ENCODE measurements around the gene FBH1. TPM values are rescaled to one million over a fixed set of nuclear protein-coding genes. Genes with fewer than 3 reads are reported as not detected.

Gene FBH1
- total RNA-seq, 2 donors from 2014 or later = 30.9 to 63.6 TPM

DNA sequence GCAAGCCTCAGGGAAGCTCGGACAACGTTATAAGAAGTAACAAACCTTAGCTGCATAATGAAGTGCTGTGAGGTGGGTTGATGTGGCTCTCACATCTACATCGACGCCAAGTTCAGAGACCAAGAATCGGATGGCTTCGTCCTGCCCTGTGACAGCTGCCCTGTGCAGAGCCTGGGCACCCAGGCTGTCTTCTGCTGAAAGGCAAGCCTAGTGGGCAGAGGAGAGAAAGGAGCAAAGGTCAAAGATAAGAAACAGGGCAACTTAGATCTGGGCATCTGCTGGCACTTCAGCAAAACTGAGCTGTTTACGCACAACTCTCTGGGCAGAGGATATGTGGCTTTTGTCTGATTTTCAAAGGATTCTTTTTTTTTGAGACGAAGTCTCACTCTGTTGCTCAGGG, 7.1 kb upstream of the FBH1 start:
- Histone ChIP-seq H3K27ac (no peak overlapping the region), H3K4me1 (peaks cover 34% of the 10 kb centered on the region), H3K4me3 (no peak overlapping the region), H3K27me3 (no peaks in the 10 kb centered on the region), H3K36me3 (replicated peaks in 1 of 2; ENCODE audit: insufficient read depth in 1 of 2, low read depth in 2 of 2) (peaks cover 2 to 11% of the 10 kb centered on the region in 2 donors), H3K9me3 (no peaks in the 10 kb centered on the region)
- intact Hi-C loops (cut with DNase I) = no loop called here
- no peak for TF ChIP-seq POLR2A (IDR thresholded peaks at IDR 0.05)
- TF ChIP-seq, protein P1, sequence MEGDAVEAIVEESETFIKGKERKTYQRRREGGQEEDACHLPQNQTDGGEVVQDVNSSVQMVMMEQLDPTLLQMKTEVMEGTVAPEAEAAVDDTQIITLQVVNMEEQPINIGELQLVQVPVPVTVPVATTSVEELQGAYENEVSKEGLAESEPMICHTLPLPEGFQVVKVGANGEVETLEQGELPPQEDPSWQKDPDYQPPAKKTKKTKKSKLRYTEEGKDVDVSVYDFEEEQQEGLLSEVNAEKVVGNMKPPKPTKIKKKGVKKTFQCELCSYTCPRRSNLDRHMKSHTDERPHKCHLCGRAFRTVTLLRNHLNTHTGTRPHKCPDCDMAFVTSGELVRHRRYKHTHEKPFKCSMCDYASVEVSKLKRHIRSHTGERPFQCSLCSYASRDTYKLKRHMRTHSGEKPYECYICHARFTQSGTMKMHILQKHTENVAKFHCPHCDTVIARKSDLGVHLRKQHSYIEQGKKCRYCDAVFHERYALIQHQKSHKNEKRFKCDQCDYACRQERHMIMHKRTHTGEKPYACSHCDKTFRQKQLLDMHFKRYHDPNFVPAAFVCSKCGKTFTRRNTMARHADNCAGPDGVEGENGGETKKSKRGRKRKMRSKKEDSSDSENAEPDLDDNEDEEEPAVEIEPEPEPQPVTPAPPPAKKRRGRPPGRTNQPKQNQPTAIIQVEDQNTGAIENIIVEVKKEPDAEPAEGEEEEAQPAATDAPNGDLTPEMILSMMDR (IDR thresholded peaks at IDR 0.05) = no peak
- DNase-seq (no peak), ATAC-seq (no peak)
- 62 to 66% methylated on average over 8 of the region's 8 CpGs for WGBS, 2 donors

DNA sequence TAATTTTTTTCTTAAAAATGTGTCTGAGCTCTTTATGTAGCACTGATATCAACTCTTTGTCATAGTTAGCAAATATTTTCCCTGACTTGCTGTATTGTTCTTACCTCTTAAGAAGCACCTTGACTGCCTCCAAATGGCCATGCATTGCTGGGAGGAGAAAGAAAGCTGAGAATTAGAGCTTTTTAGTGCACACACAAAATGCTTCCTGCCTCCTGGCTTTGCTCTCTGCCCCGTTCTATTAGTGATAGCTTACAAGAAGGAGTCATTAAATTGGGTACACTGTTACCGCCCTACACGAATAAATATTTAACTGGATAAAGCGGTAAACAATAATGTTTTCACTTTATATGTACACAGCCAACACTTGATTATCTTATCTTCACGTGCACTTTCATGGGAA, 4.4 kb upstream of the FBH1 start:
- H3K4me1 ChIP-seq = peaks cover 44% of the 10 kb centered on the region
- WGBS, 2 donors = 23 to 42% methylated on average over 5 of the region's 5 CpGs
- no peaks in the 10 kb centered on the region for H3K27me3 ChIP-seq
- DNase-seq (no peak), ATAC-seq (no peak)
- no peak for TF ChIP-seq POLR2A (IDR thresholded peaks at IDR 0.05)
- TF ChIP-seq, protein P1 (IDR thresholded peaks at IDR 0.05) = peak in 1 of 7 experiments; percentile 9
- H3K4me3 ChIP-seq = no peak overlapping the region
- no peaks in the 10 kb centered on the region for H3K9me3 ChIP-seq
- H3K36me3 ChIP-seq (replicated peaks in 1 of 2; ENCODE audit: insufficient read depth in 1 of 2, low read depth in 2 of 2) = peaks cover 2 to 11% of the 10 kb centered on the region in 2 donors
- intact Hi-C loops (cut with DNase I) = no loop called here
- H3K27ac ChIP-seq = no peak overlapping the region

DNA sequence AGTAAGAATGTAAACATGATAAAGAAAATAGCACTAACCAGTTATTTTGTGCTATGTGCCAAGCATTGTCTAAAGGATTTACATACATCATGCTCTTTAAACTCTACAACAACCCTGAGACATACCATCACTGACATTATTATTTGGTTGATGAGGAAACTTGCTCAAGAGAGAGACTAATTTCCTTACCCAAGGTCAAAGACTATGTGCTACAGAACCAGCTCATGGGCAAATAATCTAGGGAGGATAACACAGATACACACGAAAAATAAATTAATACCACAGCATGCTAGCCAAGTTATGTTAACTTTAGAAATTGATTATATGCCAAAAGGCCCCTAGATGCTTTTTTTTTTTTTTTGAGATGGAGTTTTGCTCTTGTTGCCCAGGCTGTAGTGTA, 3.0 kb upstream of the FBH1 start:
- Histone ChIP-seq H3K27me3 (no peaks in the 10 kb centered on the region), H3K4me3 (no peak overlapping the region), H3K4me1 (peaks cover 58% of the 10 kb centered on the region), H3K9me3 (no peaks in the 10 kb centered on the region), H3K36me3 (replicated peaks in 1 of 2; ENCODE audit: insufficient read depth in 1 of 2, low read depth in 2 of 2) (peaks cover 2 to 11% of the 10 kb centered on the region in 2 donors), H3K27ac (no peak overlapping the region)
- TF ChIP-seq POLR2A (IDR thresholded peaks at IDR 0.05) = no peak
- TF ChIP-seq, protein P1 (IDR thresholded peaks at IDR 0.05) = no peak
- ATAC-seq (no peak), DNase-seq (no peak)
- WGBS, 2 donors = 13 to 15% methylated on average over 1 of the region's 1 CpG
- intact Hi-C loops (cut with DNase I) = no loop called here

DNA sequence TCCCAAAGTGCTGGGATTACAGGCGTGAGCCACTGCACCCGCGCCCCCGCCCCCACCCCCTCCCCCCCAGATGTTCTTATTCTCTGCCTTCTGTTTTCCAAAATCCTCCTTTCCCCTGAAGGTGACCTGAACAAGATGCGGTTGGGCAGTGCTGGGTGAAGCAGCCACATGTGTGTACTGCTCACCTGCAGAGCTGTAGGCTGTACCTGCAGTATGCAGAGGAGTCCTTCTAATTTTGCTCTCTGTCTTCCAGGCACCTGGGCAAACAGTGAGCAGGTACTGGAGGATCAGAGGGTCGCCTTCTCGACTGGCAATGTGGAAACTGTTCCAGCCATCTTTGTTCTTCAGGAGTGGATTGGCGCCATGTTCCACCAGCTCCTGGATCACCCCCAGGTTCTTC, 2.4 kb upstream of the FBH1 start:
- Histone ChIP-seq H3K9me3 (no peaks in the 10 kb centered on the region), H3K4me1 (peaks cover 64% of the 10 kb centered on the region), H3K27me3 (no peaks in the 10 kb centered on the region), H3K4me3 (no peak overlapping the region), H3K27ac (peak overlapping the region in 1 of 4 donors; percentile 88), H3K36me3 (replicated peaks in 1 of 2; ENCODE audit: insufficient read depth in 1 of 2, low read depth in 2 of 2) (peaks cover 2 to 9% of the 10 kb centered on the region in 2 donors)
- no peak for ATAC-seq
- 83 to 85% methylated on average over 7 to 8 of the region's 8 CpGs for WGBS, 2 donors
- intact Hi-C loops (cut with DNase I) = no loop called here
- no peak for TF ChIP-seq POLR2A (IDR thresholded peaks at IDR 0.05)
- TF ChIP-seq, protein P1 (IDR thresholded peaks at IDR 0.05) = no peak
- DNase-seq = no peak

DNA sequence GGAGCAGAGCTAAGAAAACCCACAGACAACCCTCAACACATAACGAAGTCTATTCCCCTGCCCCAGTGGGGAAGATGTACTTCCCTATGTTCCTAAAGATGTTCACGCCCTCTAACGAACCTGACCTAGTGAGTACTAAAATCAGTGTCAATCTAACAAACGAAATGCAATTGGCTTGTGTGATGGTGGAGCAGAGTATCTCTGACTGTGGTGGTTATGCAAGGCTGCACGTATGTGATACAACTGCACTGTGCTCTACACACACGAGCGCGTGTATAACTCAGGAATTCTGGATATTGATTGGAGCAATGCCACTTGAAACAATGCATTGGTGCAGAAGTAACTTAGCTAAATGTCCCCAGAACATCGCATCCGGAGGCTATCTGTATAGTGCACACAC, 1.7 kb upstream of the FBH1 start:
- no peak overlapping the region for H3K4me3 ChIP-seq
- H3K36me3 ChIP-seq (replicated peaks in 1 of 2; ENCODE audit: insufficient read depth in 1 of 2, low read depth in 2 of 2) = peaks cover 0 to 4% of the 10 kb centered on the region in 2 donors
- no peak for TF ChIP-seq POLR2A (IDR thresholded peaks at IDR 0.05)
- TF ChIP-seq, protein P1 (IDR thresholded peaks at IDR 0.05) = no peak
- 14 to 21% methylated on average over 7 to 10 of the region's 10 CpGs for WGBS, 2 donors
- intact Hi-C loops (cut with DNase I) = no loop called here
- H3K9me3 ChIP-seq = no peaks in the 10 kb centered on the region
- DNase-seq (peak in 1 of 4 donors; percentile 21), ATAC-seq (no peak)
- H3K27ac ChIP-seq = peak overlapping the region in 3 of 4 donors; percentile 9 to 88 (median 73)
- peaks cover 59% of the 10 kb centered on the region for H3K4me1 ChIP-seq
- no peaks in the 10 kb centered on the region for H3K27me3 ChIP-seq

Measured in body of pancreas (tissue), 4 donors.